ENCODE measurements around the gene MAPKAP1.
A peak's percentile ranks its signal among the peaks of the same experiment; 100 is the strongest.

- peak; percentile 66; the same call in 1 of the 2 replicates for TF ChIP-seq POLR2AphosphoS5 (IDR thresholded peaks at IDR 0.05; ENCODE audit: borderline replicate concordance, low read depth, low read length)
- TF ChIP-seq EZH2 (IDR thresholded peaks at IDR 0.05): no peak
- no peak for TF ChIP-seq FOXP2 (optimal IDR thresholded peaks at IDR 0.05; ENCODE audit: control extremely low read depth, extremely low read length, insufficient read depth)
Observed at GRCh38 chr9:125746017-125746773, 39.2 kb upstream of the MAPKAP1 start.
